ENCODE measurements around the gene MRPL34. TPM values are rescaled to one million over a fixed set of nuclear protein-coding genes. Genes with fewer than 3 reads are reported as not detected.

The MRPL34 gene
- total and polyA plus RNA-seq, 9 of the 15 experiments (the other 6 are each of a cell fraction or from before 2014, with no cell fraction given): 11.5 to 256 (median 72.5) TPM

GRCh38 chr19:17337675-17338432, 32.2 kb downstream of the MRPL34 start (continued):
- peak; percentile 81 for TF ChIP-seq ZFX (CRISPR knock-in tag; IDR thresholded peaks at IDR 0.05)
- no peak for TF ChIP-seq ZZZ3 (IDR thresholded peaks at IDR 0.05)
- TF ChIP-seq KAT7 (CRISPR knock-in tag; IDR thresholded peaks at IDR 0.05; ENCODE audit: borderline replicate concordance): 0 out of 2 replicates have a peak, but pooled peaks have one; percentile 59
- no peak; the same call in 1 of the 2 replicates for TF ChIP-seq ZNF197 (CRISPR knock-in tag; IDR thresholded peaks at IDR 0.05; ENCODE audit: low read depth)
- TF ChIP-seq ELF1 (tag; IDR thresholded peaks at IDR 0.05): no peak
- TF ChIP-seq POLR2A (conservative IDR thresholded peaks at IDR 0.05): peak; percentile 45; the same call in 1 of the 2 replicates
- TF ChIP-seq NUFIP1 (IDR thresholded peaks at IDR 0.05; ENCODE audit: partially characterized antibody): no peak
- TF ChIP-seq TFAP4 (CRISPR knock-in tag; IDR thresholded peaks at IDR 0.05; ENCODE audit: borderline replicate concordance): no peak; the same call in none of the 2 replicates
- no peak for TF ChIP-seq ZBTB1 (CRISPR knock-in tag; IDR thresholded peaks at IDR 0.05; ENCODE audit: borderline replicate concordance, low read depth)
- TF ChIP-seq CLOCK (CRISPR knock-in tag; IDR thresholded peaks at IDR 0.05; ENCODE audit: borderline replicate concordance): no peak
- no peak for TF ChIP-seq MIER1 (IDR thresholded peaks at IDR 0.05; ENCODE audit: low read depth)
- TF ChIP-seq MCM7 (IDR thresholded peaks at IDR 0.05): no peak
- no peak for TF ChIP-seq SMARCC2 (IDR thresholded peaks at IDR 0.05; ENCODE audit: low read depth)
- no peak for TF ChIP-seq RAD51 (IDR thresholded peaks at IDR 0.05; ENCODE audit: borderline replicate concordance, low read depth)
- no peak for TF ChIP-seq ZC3H8 (IDR thresholded peaks at IDR 0.05)
- TF ChIP-seq, protein P1, sequence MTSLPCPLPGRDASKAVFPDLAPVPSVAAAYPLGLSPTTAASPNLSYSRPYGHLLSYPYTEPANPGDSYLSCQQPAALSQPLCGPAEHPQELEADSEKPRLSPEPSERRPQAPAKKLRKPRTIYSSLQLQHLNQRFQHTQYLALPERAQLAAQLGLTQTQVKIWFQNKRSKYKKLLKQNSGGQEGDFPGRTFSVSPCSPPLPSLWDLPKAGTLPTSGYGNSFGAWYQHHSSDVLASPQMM (CRISPR knock-in tag; IDR thresholded peaks at IDR 0.05): no peak
- TF ChIP-seq IRF1 (CRISPR knock-in tag; IDR thresholded peaks at IDR 0.05; ENCODE audit: borderline replicate concordance): no peak
- 0 out of 4 replicates have a peak, but pooled peaks of 1 of the 2 experiments have one; percentile 76 for TF ChIP-seq MLX (CRISPR knock-in tag; conservative IDR thresholded peaks at IDR 0.05)
- no peak for TF ChIP-seq EZH2 (IDR thresholded peaks at IDR 0.05; ENCODE audit: borderline replicate concordance, low read depth, low read length)
- TF ChIP-seq, protein P2, sequence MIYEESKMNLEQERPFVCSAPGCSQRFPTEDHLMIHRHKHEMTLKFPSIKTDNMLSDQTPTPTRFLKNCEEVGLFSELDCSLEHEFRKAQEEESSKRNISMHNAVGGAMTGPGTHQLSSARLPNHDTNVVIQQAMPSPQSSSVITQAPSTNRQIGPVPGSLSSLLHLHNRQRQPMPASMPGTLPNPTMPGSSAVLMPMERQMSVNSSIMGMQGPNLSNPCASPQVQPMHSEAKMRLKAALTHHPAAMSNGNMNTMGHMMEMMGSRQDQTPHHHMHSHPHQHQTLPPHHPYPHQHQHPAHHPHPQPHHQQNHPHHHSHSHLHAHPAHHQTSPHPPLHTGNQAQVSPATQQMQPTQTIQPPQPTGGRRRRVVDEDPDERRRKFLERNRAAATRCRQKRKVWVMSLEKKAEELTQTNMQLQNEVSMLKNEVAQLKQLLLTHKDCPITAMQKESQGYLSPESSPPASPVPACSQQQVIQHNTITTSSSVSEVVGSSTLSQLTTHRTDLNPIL (CRISPR knock-in tag; IDR thresholded peaks at IDR 0.05): no peak
- TF ChIP-seq ZBED1 (IDR thresholded peaks at IDR 0.05): no peak; the same call in none of the 2 replicates
- TF ChIP-seq RBM17 (IDR thresholded peaks at IDR 0.05; ENCODE audit: borderline replicate concordance, low read depth, low read length): no peak

Measured in K562 (cell line).